Measurements from ENCODE around the gene CSNK1G1.
"Not testable (repeated sequence)": the region's sequence is repeated elsewhere in the genome, so short reads cannot be mapped to it uniquely, and the experiment has no call there.

Gene CSNK1G1

DNA sequence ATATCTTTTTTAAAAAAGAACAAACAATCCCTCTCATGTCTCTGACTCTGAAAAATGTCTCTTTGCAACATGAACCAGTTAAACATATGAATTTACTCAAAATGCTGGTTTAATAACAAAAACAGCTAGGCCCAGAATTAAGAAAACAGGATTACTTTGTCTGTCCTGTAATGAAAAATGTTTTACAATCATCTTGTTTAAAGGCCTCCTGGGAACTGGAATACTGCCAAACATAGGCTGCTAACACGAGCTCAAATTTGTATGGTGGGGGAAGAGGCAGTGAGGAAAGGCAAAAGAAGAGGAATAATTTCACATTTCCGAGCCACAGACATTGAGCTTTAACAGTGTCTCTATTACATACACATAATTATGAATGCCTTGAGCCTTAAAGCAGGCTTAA, 131.5 kb downstream of the CSNK1G1 start:
- Histone ChIP-seq H3K36me3 (ENCODE audit: insufficient read depth, low read length) (peaks cover 5% of the 10 kb centered on the region), H3K79me2 (ENCODE audit: insufficient read depth, low read length) (no peaks in the 10 kb centered on the region), H3K27ac (ENCODE audit: low read depth, low read length, poor library complexity, severe bottlenecking) (no peak overlapping the region), H3K4me1 (ENCODE audit: insufficient read depth, low read length, severe bottlenecking) (no peaks in the 10 kb centered on the region), H3K4me3 (ENCODE audit: low read depth, low read length, poor library complexity, severe bottlenecking) (no peak overlapping the region), H3K9ac (ENCODE audit: low read length) (no peak overlapping the region), H3K4me2 (ENCODE audit: low read length) (no peak overlapping the region), H3K27me3 (ENCODE audit: insufficient read depth, low read length) (no peaks in the 10 kb centered on the region), H3K9me3 (ENCODE audit: low read length) (no peaks in the 10 kb centered on the region), H4K20me1 (ENCODE audit: insufficient read depth, low read length) (no peaks in the 10 kb centered on the region), H3F3A (ENCODE audit: insufficient read depth, low read length) (no peaks in the 10 kb centered on the region), H3K9me2 (ENCODE audit: low read depth, low read length) (no peaks in the 10 kb centered on the region), H2AFZ (ENCODE audit: low read length) (no peak overlapping the region)
- no peak for TF ChIP-seq EZH2 (IDR thresholded peaks at IDR 0.05; ENCODE audit: borderline replicate concordance, low read length)
- TF ChIP-seq CTCF (IDR thresholded peaks at IDR 0.05; ENCODE audit: low read length) = no peak

GRCh38 chr15:64223882-64224281, 132.1 kb downstream of the CSNK1G1 start:
- Histone ChIP-seq H4K20me1 (ENCODE audit: insufficient read depth, low read length) (no peaks in the 10 kb centered on the region), H3K27ac (ENCODE audit: low read depth, low read length, poor library complexity, severe bottlenecking) (no peak overlapping the region), H3K4me3 (ENCODE audit: low read depth, low read length, poor library complexity, severe bottlenecking) (no peak overlapping the region), H3K27me3 (ENCODE audit: insufficient read depth, low read length) (no peaks in the 10 kb centered on the region), H3K36me3 (ENCODE audit: insufficient read depth, low read length) (peaks cover 5% of the 10 kb centered on the region), H3K4me2 (ENCODE audit: low read length) (no peak overlapping the region), H3K9ac (ENCODE audit: low read length) (no peak overlapping the region), H3K79me2 (ENCODE audit: insufficient read depth, low read length) (no peaks in the 10 kb centered on the region), H2AFZ (ENCODE audit: low read length) (no peak overlapping the region), H3K4me1 (ENCODE audit: insufficient read depth, low read length, severe bottlenecking) (no peaks in the 10 kb centered on the region), H3F3A (ENCODE audit: insufficient read depth, low read length) (no peaks in the 10 kb centered on the region), H3K9me3 (ENCODE audit: low read length) (no peaks in the 10 kb centered on the region), H3K9me2 (ENCODE audit: low read depth, low read length) (no peaks in the 10 kb centered on the region)
- TF ChIP-seq CTCF (IDR thresholded peaks at IDR 0.05; ENCODE audit: low read length) = no peak
- TF ChIP-seq EZH2 (IDR thresholded peaks at IDR 0.05; ENCODE audit: borderline replicate concordance, low read length) = no peak

DNA sequence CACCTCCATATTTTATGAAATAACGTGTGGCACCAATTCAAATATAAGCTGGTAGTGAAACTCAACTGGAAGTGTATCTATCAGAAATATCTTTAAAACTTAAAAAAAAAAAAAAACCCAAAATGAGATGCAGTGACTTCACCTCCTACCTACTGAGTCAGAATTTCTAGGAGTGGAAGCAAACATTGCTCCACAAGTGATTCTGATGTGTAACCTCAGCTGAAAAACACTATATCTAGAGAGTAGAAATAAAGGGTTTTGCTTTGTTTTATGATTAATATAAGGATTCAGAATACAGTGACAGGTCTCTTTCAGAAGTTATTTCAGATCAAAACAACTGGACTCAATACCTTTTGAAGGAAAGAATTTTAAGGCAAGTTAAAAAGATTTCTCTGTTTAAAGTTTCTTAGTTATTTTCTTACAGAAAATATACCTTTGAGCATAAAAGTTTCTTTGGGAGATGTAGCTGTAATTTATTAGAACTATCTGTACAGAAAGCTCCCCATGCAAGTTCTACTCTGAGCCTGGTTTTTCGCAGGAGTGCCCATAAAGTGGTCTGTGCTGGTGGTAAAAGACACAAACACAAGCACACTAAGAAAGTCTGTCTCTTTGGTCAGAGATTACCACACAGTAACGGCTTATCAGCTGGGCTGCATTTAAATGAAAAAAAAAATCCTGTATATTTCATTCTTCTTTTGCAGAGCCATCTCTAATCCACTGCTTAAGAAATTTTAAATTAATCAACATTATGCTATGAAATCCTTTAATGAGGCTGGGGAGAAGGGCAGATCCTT, 133.2 kb downstream of the CSNK1G1 start:
- no peaks in the 10 kb centered on the region for H3K27me3 ChIP-seq (ENCODE audit: insufficient read depth, low read length)
- no peaks in the 10 kb centered on the region for H3K9me3 ChIP-seq (ENCODE audit: low read length)
- peaks cover 5% of the 10 kb centered on the region for H3K36me3 ChIP-seq (ENCODE audit: insufficient read depth, low read length)
- H3K9ac ChIP-seq (ENCODE audit: low read length) = no peak overlapping the region
- H3K9me2 ChIP-seq (ENCODE audit: low read depth, low read length) = no peaks in the 10 kb centered on the region
- H3K79me2 ChIP-seq (ENCODE audit: insufficient read depth, low read length) = no peaks in the 10 kb centered on the region
- H3K27ac ChIP-seq (ENCODE audit: low read depth, low read length, poor library complexity, severe bottlenecking) = no peak overlapping the region
- H3K4me1 ChIP-seq (ENCODE audit: insufficient read depth, low read length, severe bottlenecking) = no peaks in the 10 kb centered on the region
- no peak overlapping the region for H2AFZ ChIP-seq (ENCODE audit: low read length)
- H3K4me3 ChIP-seq (ENCODE audit: low read depth, low read length, poor library complexity, severe bottlenecking) = no peak overlapping the region
- H3F3A ChIP-seq (ENCODE audit: insufficient read depth, low read length) = no peaks in the 10 kb centered on the region
- TF ChIP-seq CTCF (IDR thresholded peaks at IDR 0.05; ENCODE audit: low read length) = no peak
- TF ChIP-seq EZH2 (IDR thresholded peaks at IDR 0.05; ENCODE audit: borderline replicate concordance, low read length) = no peak
- no peak overlapping the region for H3K4me2 ChIP-seq (ENCODE audit: low read length)
- no peaks in the 10 kb centered on the region for H4K20me1 ChIP-seq (ENCODE audit: insufficient read depth, low read length)

GRCh38 chr15:64221911-64222310, 134.1 kb downstream of the CSNK1G1 start:
- not testable (repeated sequence) for H3K36me3 ChIP-seq (ENCODE audit: insufficient read depth, low read length); H3K9ac ChIP-seq (ENCODE audit: low read length); H3K9me3 ChIP-seq (ENCODE audit: low read length); H3F3A ChIP-seq (ENCODE audit: insufficient read depth, low read length); H3K27me3 ChIP-seq (ENCODE audit: insufficient read depth, low read length); H3K4me1 ChIP-seq (ENCODE audit: insufficient read depth, low read length, severe bottlenecking); H3K79me2 ChIP-seq (ENCODE audit: insufficient read depth, low read length); H4K20me1 ChIP-seq (ENCODE audit: insufficient read depth, low read length); H3K4me3 ChIP-seq (ENCODE audit: low read depth, low read length, poor library complexity, severe bottlenecking); H3K9me2 ChIP-seq (ENCODE audit: low read depth, low read length); H3K27ac ChIP-seq (ENCODE audit: low read depth, low read length, poor library complexity, severe bottlenecking); H2AFZ ChIP-seq (ENCODE audit: low read length); H3K4me2 ChIP-seq (ENCODE audit: low read length)

DNA sequence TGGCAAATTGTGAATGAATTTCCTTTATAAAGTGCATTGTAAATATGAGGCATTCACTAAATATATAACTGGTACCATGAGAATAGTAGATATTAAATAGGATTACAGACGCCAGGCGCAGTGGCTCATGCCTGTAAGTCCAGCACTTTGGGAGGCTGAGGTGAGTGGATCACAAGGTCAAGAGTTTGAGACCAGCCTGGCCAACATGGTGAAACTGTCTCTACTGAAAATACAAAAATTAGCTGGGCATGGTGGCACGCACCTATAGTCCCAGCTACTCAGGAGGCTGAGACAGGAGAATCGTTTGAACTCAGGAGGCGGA, 138.6 kb downstream of the CSNK1G1 start:
- H3K9me3 ChIP-seq (ENCODE audit: low read length); H3K4me1 ChIP-seq (ENCODE audit: insufficient read depth, low read length, severe bottlenecking); H3K9ac ChIP-seq (ENCODE audit: low read length); H2AFZ ChIP-seq (ENCODE audit: low read length); H3K79me2 ChIP-seq (ENCODE audit: insufficient read depth, low read length); H3K27ac ChIP-seq (ENCODE audit: low read depth, low read length, poor library complexity, severe bottlenecking); H3K4me2 ChIP-seq (ENCODE audit: low read length); H3K27me3 ChIP-seq (ENCODE audit: insufficient read depth, low read length); H3K9me2 ChIP-seq (ENCODE audit: low read depth, low read length); H3K4me3 ChIP-seq (ENCODE audit: low read depth, low read length, poor library complexity, severe bottlenecking); H3F3A ChIP-seq (ENCODE audit: insufficient read depth, low read length); H4K20me1 ChIP-seq (ENCODE audit: insufficient read depth, low read length): not testable (repeated sequence)
- H3K36me3 ChIP-seq (ENCODE audit: insufficient read depth, low read length) = peaks cover 16% of the 10 kb centered on the region; the same call in 1 of the 2 replicates

All from OCI-LY1 (cell line).